NCI-H2227 (cell line): ENCODE measurements around the gene PPP4R4.
"Not testable (repeated sequence)": the region's sequence is repeated elsewhere in the genome, so short reads cannot be mapped to it uniquely, and the experiment has no call there.

Source experiments
- DNase-seq: peaks from one replicate; lab custom pipeline; 2025; ENCODE audit not compliant: unreplicated experiment; lab: John Stamatoyannopoulos, UW

Gene PPP4R4

DNA sequence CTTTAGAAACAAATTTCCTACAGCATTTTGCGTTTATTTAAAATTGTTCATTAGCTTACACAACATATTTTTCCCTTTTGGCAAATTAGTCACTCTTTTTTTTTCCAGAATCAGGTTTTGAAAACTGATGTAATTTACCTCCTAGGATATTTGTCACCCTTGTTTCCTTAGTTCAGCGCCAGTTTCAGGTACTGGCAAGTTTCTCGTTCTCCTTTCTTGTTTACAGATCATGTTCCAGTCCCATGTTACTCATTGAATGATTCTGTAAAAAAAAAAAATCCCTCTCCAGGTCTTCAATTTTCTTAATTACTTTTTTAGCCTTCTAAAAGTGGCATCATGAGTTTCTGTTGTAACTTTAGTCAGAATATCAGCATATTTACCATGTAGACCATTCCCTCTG lies 2.7 kb downstream of the PPP4R4 start:
- DNase-seq = no peak

DNA sequence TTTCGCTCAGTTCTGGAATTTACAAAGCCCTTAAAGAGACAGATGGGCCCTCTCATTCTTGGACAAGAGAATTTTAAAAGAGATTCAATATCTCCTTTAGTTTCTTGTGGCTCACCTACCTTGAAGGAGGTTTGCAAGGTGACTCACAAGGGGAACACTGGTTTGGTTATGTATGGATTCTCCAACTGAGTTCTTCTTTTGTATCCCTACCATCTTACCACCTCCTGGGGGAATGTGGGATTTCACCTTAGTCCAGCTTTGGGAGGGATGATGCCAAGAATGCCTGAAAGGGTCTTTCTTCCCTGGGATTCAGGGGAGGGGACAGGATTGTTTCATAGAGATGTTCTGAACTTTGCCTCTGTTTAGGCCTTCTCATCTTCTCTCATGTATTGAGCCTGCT lies 3.7 kb downstream of the PPP4R4 start:
- no peak for DNase-seq

DNA sequence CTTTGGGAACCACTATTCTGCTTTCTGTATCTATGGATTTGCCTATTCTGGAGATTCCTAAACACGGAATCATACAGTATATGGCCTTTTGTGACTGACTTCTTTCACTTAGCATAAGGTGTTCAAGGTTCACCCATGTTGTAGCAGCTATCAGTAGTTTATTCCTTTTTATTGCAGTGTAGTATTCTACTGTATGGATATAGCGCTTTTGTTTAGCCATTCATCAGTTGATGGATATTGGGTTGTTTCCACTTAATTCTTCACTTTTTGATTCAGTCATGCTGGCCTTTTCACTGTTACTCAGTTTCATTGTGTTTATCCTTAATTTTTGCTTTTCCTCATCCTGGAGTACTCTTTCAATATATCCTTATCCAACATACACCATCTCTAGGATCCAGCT lies 5.1 kb downstream of the PPP4R4 start:
- no peak for DNase-seq

DNA sequence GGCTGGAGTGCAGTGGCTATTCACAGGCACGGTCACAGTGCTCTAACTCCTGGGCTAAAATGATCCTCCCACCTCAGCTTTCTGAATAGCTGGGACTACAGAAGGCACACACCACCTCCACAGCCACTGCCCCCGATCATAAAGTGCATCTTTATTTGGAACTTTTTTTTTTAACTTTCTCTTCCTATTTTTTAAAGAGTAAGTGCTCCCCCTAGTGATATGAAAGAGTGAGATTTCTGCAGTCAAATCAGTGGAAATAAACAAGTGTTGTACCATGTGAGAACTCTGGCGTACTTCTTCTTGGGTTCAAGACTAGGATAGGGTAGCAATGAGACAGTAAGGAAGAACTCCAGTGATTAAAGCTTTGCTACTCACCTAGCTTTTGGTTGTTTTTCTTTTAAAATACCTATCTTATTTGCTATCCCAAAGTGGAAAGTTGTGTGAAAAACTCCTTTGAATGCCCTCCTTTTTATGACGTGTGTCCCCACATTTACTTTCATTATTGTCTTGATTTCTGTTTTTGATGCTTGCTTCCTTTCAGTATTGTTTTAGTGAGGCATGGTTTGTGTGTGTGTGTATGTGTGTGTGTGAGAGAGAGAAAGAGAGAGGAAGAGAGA lies 6.6 kb downstream of the PPP4R4 start:
- peak; percentile 67 for DNase-seq

DNA sequence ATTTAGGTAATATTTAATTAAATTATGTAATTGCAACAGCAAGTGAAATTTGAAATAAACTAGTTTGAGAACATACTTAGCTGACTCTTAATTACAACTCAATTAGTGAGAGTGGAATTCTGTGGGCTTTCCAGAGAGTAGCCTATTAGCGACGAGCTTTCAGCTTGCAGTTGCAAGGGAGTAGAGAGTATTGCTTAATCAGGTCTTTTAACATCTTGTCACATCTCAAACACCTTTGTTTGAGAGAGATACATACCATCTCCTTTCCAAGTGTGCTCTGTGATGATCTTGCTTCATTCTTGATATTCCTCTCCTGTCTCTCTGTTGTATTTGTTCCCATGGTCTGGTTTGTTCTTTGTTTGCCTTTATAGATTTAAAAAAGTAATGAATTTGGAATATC lies 7.7 kb downstream of the PPP4R4 start:
- no peak for DNase-seq

DNA sequence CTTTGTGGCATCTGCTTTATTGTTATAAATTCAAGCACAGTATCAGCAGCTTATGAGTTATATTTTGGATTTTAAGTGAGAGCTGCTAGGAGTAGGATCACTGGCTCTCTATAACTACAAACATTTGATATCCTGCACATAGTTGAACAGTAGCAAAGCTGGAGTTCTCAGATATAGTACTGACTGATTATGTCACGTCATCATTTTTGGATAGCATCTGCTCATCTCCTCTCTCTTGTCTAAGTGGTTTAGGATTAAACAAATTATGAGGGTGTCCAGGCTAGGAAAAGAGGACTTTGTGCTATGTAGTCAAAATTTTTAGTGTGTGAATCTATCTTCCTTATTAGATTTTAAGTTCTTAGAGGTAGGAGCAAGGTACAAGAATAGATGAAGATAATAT lies 18.4 kb downstream of the PPP4R4 start:
- DNase-seq = no peak

DNA sequence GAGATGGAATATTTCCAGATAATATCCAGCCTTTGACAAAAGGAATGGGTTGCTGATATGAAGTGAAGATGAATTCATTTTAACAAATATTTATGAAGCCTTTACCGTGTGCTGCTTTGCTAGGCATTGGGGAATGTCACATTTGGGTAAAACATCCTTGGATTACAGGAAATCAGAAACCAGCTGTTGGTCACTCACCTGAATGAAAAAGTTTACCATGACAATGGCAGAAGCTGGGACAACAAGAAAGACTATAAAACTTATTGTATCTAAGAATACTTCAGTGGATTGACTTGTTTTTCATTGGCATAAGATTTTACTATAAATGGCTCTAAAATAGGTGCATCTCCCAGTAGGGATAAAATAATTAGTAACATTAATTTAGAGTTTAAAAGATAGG lies 19.7 kb downstream of the PPP4R4 start:
- DNase-seq = no peak

DNA sequence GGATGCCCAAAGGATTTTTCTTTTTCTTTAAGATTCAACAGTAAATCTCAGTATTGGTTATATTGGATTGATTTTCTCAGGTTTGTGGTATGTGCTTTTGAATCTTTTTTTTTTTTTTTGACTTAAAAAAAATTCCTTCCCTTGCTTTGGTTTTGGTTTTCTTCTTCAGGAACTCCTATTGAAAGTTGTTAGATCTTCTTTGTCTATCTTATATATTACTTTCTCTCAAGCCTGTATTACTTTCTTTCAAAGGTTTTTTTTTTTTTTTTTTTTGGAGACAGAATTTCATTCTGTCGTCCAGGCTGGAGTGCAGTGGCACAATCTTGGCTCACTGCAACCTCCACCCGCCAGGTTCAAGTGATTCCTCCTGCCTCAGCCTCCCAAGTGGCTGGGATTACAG lies 21.9 kb downstream of the PPP4R4 start:
- no peak for DNase-seq

DNA sequence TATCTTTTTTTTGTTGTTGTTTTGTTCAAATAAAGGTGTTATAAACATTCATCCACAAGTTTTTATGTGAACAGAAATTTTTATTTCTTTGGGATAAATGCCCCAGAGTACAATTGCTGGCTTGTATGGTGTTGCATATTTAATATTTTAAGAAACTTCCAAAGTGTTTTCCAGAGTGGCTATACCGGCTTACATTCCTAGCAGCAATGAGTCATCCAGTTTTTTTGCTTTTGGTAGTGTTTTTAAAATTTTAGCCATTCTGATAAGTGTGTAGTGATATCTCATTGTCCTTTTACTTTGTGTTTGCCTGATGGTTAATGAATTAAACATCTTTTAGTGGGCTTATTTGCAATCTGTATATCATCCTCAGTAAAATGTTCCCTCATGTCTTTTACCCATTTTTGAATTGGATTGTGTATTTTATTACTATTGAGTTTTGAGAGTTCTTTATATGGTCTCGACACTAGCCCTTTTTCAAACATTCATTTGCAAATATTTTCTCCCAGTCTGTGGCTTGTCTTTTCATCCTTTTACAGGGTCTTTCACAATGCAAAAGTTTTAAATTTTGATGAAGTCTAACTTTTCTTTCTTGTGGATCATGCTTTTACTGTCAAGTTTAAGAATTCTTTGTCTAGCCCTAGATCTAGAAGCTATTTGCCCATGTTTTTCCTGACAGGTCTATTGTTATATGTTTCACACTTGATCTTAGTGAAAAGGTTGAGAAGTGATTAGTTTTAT lies 29.5 kb downstream of the PPP4R4 start:
- no peak for DNase-seq

DNA sequence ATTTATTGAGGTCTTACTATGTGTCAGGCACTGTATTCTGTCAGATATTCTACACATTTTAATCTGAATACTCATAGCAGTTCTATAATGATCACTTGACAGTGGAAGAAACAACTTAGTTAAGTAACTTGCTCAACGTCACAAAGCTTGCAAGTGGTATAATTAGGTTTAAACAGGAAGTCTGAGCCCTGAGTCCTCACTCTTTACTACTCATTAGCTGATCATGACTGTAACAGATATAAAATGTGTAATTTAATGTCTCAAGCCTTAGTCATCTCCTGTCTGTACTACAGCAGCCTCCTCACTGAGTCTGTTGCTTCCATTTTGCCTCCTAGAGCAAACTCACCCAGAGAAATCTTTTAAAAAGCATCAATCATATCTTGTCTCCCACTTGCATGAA lies 38.9 kb downstream of the PPP4R4 start:
- no peak for DNase-seq

DNA sequence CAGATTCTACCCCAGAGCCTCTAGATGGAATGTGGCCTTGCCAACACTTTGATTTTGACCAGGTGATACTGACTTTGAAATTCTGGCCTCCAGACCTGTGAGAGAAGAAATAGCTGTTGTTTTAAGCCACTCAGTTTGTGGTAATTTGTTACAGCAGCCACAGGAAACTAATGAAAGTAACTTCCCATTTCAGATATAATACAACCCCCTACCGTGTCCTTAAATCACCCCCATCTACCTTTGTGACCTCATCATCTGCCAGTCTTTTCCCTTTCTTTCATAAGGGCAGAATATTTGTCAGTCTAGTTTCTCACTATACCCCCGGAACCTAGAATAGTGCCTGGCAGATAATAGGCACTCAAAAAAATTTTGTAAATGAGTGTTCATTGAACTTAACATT lies 39.6 kb downstream of the PPP4R4 start:
- DNase-seq = no peak

DNA sequence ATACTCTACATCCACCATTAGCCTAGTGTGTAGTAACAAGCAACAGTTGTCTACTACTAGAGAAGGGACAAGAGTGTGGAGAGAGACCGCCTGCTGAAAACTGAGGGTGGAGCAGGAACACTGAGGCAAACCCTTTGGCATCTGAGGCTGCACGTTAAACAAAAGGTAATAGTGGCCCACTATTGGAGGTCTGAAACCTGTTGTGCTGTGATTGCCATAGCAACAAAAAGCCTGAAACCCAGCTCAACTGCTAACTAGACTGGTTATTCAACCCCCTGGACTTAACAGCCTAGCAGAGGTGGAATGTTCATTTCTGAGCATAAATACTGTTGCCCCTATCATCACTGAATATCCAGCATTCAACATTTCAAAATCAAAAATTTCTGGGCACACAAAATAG lies 43.0 kb downstream of the PPP4R4 start:
- DNase-seq = no peak

DNA sequence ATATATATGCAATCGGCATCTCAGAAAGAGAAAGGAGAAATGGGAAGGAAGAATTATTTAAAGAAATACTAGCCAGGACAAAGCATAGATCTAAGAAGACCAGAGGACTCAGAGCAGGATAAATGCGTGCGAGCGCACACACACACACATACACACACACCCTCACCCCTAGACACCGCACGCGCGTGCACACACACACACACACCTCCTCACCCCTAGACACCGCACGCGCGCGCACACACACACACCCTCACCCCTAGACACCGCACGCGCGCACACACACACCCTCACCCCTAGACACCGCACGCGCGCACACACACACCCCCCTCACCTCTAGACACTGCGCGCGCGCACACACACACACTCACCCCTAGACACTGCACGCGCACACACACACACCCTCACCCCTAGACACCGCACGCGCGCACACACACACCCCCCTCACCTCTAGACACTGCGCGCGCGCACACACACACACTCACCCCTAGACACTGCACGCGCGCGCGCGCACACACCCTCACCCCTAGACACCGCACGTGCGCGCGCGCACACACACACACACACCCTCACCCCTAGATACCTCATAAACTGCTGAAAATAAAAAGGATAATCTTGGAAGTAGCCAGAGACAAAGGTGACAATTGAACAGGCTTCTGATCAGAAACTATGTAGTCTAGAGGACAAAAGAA lies 44.2 kb downstream of the PPP4R4 start:
- DNase-seq = not testable (repeated sequence)

DNA sequence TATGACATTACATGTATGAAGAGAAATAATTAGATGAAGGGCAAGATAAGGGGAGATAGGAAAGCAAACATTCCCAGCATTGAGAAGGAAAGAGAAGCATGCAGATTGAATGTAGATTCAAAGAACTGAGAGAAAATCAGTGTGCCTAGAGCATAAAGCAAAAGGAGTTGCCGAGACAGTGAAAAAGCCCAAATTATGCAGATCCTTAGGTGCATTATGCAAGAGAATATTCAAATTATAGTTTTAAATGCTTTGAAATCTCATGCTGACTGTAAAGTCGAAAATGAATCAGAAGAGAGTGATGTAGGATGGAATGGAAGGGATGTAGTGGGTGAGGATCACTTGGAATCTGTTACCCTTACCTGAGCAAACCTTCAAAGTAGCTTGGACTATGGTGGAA lies 49.9 kb downstream of the PPP4R4 start:
- no peak for DNase-seq

DNA sequence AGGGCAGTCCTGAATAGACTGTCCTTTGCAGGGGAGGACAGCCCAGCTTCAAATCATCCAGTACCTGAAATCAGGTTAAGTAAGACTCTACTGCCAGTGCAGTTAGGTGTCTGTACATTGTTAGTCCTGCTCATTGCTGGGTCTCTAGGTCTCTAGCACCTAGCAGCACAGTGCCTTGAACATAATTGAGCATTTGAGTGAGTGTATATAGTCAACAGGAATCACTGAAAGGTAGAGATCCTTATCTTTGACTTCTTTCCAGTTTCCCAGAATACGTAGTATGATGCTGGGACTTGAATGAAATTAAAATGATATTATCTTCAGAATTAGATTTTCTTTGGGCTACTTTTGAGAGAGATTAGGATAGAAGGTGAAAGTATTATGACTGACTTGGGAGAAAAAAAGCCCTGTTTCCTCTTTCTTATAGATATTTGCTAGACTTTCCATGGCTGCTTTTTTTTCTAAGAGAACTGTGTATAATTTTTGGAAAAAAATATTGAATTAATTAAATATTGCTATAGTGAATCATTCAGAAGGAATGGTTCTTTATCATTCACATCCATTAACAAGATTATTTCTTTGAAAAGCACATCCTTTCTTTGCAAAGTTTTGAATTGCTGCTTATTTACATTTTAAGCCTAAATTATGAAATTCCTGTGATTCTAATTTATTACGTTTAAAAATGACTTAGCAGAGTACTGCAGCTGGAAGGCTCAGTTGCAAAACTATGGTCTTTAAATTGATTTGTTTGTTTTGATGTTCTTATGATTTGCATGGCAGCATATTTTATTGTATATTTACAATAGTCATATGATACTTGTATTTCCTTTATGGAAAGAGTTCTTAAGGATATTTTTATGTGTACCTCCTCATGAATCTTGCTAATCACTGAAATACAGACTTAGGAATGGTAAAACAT lies 51.6 kb downstream of the PPP4R4 start:
- DNase-seq = no peak

DNA sequence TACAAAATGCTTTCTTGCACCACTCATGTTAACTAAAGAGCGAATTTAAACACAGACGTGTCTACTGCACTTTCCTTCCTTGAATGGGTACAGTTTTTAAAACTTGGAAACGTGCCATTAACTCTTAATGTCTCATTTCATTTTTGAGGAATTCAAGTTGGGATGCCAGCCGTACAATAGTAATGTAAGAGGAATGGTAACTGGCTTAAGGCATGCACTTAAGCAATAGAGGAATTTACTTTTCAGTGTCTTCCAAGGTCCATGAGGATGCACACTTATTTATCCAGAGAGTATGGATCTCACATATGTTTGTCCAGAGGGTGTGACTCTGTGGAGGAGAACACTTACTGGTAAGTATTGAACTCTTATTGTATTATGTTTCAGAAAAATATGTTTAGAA lies 52.9 kb downstream of the PPP4R4 start:
- DNase-seq = no peak

DNA sequence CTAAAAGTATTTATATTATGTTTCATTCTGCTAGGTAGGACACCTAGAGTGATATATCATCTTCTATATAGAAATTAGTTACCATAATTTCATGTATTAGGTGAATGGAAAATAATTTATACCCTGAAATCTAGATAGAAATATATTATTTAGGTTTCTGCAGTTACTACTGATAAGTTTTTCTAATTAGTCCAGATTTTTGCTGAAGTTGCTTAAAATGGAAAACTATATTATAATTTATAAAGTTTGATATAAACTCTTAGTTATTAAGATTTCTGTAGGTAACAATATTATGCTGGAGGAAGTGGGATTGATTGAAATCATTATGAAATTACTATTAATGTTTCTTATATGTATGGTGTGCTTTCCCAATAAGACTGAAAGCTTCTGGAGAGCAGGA lies 62.9 kb downstream of the PPP4R4 start:
- no peak for DNase-seq

DNA sequence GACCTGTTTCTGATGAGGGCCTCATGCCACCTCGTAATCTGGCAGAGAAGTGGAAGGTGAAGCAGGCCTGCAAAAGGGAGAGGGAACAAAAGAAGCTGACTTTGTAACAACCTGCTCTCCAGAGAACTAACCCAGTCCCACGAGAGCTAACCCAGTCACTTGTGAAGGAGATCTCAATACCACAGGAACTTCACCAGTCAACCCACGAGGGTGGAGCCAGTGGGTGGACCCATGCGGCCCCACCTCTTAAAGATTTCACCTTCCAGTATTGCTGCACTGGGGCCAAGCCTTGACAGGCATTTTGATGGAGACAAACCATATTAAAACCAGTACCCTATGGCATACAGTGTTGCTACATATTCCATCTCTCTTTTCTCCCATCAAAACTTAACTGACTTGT lies 63.9 kb downstream of the PPP4R4 start:
- no peak for DNase-seq

DNA sequence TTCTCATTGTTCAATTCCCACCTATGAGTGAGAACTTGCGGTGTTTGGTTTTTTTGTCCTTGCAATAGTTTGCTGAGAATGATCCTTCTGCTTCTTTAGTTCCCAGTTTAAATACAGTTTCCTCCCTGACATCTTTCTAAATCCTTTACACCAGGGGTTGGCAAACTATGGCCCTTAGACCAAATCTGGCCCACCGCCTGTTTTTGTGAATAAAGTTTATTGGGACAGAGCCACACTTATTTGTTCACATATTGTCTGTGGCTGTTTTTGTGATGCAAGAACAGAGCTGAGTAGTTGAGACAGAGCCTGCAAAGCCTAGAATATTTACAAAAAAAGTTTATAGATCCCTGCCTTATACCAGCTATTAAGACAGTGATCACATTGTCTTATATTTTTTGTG lies 65.3 kb downstream of the PPP4R4 start:
- no peak for DNase-seq

DNA sequence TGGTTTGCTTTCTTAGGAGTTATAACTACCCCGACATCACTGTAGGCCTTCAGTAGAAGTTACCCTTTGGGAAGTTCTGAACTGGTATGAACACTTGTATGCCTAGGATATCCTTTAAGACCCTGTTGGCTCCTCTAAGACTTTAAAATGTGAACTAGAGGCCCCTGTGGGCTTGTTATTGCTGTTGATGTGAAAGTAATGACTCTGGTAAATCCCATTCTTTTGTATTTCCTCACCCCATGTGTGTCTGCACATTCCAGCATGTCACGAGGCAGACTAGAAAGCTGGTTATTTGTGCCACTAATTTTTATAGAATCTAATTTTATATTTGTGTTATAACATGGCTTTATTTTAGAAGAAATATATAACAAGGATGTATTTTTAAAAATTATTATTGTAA lies 70.1 kb downstream of the PPP4R4 start:
- no peak for DNase-seq

DNA sequence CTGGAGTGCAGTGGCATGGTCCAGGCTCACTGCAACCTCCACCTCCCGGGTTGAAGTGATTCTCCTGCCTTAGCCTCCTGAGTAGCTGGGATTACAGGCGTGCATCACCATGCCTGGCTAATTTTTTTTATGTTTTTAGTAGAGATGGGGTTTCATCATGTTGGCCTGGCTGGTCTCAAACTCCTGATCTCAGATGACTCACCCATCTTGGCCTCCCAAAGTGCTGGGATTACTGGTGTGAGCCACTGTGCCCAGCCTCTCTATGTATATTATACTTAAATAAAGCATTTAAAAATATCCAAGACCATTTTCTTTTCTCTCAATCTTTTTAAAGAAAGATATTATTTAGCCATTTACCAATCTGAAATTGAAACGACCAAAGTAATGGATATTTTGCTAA lies 90.1 kb downstream of the PPP4R4 start:
- not testable (repeated sequence) for DNase-seq
